Kidney epithelial cell (primary cell): Measurements from ENCODE around the gene C19orf12. TPM values are rescaled to one million over a fixed set of nuclear protein-coding genes. Genes with fewer than 3 reads are reported as not detected.

ENCODE experiments used
- DNase-seq: peaks from one replicate; pipeline ENCODE4 v3.0.0-alpha.2; 2010; ENCODE audit warnings: low read depth
- H3K27me3 ChIP-seq: 2 replicates; pipeline ENCODE4 v1.6.0; 2011; ENCODE audit warnings: low read length; ENCODE audit not compliant: control insufficient read depth, insufficient read depth
- H3K36me3 ChIP-seq: 2 replicates; pipeline ENCODE4 v1.5.1; 2011; ENCODE audit warnings: low read length; ENCODE audit not compliant: control insufficient read depth, insufficient read depth
- H3K4me3 ChIP-seq: 2 replicates; pipeline ENCODE4 v1.5.1; 2011; ENCODE audit warnings: low read depth, mild to moderate bottlenecking, control low read depth, low read length
- CTCF ChIP-seq: IDR thresholded peaks from 2 replicates; pipeline ENCODE4 v1.5.1; 2011; ENCODE audit warnings: mild to moderate bottlenecking, moderate library complexity, low read length, control low read depth, inconsistent platforms; ENCODE audit not compliant: insufficient read depth, poor library complexity, severe bottlenecking
- total RNA-seq: library from RNA; depleted of rRNA; stranded (reverse); fragments of >200 nt; gene quantifications from 2 replicates; pipeline ENCODE4 v1.2.3, GENCODE V29; 2015

Gene C19orf12
- total RNA-seq, 1 donor from 2014 or later: 39.9 TPM

- no peak overlapping the region for H3K4me3 ChIP-seq
- no peak for TF ChIP-seq CTCF
- DNase-seq: no peak
- H3K36me3 ChIP-seq: peaks cover 1% of the 10 kb centered on the region
- no peaks in the 10 kb centered on the region for H3K27me3 ChIP-seq
These were observed 12.1 kb downstream of the C19orf12 start for GRCh38 chr19:29702963-29703320.

GRCh38 chr19:29702161-29702962 is 12.7 kb downstream of the C19orf12 start:
- no peak for TF ChIP-seq CTCF
- Histone ChIP-seq H3K27me3 (no peaks in the 10 kb centered on the region), H3K36me3 (peaks cover 1% of the 10 kb centered on the region), H3K4me3 (no peak overlapping the region)
- DNase-seq: no peak

- H3K4me3 ChIP-seq: no peak overlapping the region
- no peaks in the 10 kb centered on the region for H3K27me3 ChIP-seq
- DNase-seq: no peak
- H3K36me3 ChIP-seq: no peaks in the 10 kb centered on the region
- no peak for TF ChIP-seq CTCF
These were observed 14.6 kb downstream of the C19orf12 start for GRCh38 chr19:29700498-29700897.

GRCh38 chr19:29699861-29700260 is 15.2 kb downstream of the C19orf12 start:
- no peak for TF ChIP-seq CTCF
- H3K4me3 ChIP-seq: no peak overlapping the region
- no peaks in the 10 kb centered on the region for H3K27me3 ChIP-seq
- no peaks in the 10 kb centered on the region for H3K36me3 ChIP-seq
- no peak for DNase-seq

GRCh38 chr19:29697523-29698261 is 17.4 kb downstream of the C19orf12 start:
- Histone ChIP-seq H3K27me3 (no peaks in the 10 kb centered on the region), H3K36me3 (no peaks in the 10 kb centered on the region), H3K4me3 (no peak overlapping the region)
- no peak for DNase-seq
- no peak for TF ChIP-seq CTCF

GRCh38 chr19:29696565-29696846 is 18.6 kb downstream of the C19orf12 start:
- DNase-seq: no peak
- Histone ChIP-seq H3K36me3 (no peaks in the 10 kb centered on the region), H3K4me3 (no peak overlapping the region), H3K27me3 (no peaks in the 10 kb centered on the region)
- TF ChIP-seq CTCF: no peak
